Naive B cell (primary cell): ENCODE results near the gene IL1RAPL1. TPM values are rescaled to one million over a fixed set of nuclear protein-coding genes. Genes with fewer than 3 reads are reported as not detected.

Source experiments
- ATAC-seq, 2 donors: fragments of 150-1000 bp; cut with Tn5 transposase; 2 replicates each; pipeline ENCODE4 v1.10.0; 2021; ENCODE audit warnings: low read depth in 2 of 2, mild to moderate bottlenecking in 2 of 2, moderate library complexity in 2 of 2
- DNase-seq: peaks from one replicate; pipeline ENCODE4 v3.0.0; 2022
- H3K27ac Mint-ChIP-seq, 6 donors: one replicate each; pipeline ENCODE4 v1.8.0; 2020 to 2022; ENCODE audit warnings: mild to moderate bottlenecking in 6 of 6, mixed read lengths in 6 of 6, moderate library complexity in 5 of 6, inconsistent platforms in 2 of 6
- H3K27me3 Mint-ChIP-seq, 3 donors: one replicate each; pipeline ENCODE4 v1.8.0; 2021 to 2022; ENCODE audit warnings: mixed read lengths in 3 of 3, mild to moderate bottlenecking in 1 of 3
- H3K36me3 Mint-ChIP-seq, 2 donors: one replicate each; pipeline ENCODE4 v1.8.0; 2020 to 2022; ENCODE audit warnings: mixed read lengths in 2 of 2, inconsistent platforms in 1 of 2, mild to moderate bottlenecking in 1 of 2
- H3K4me1 Mint-ChIP-seq, 3 donors: one replicate each; pipeline ENCODE4 v1.8.0; 2020 to 2022; ENCODE audit warnings: mixed read lengths in 3 of 3, inconsistent platforms in 1 of 3, mild to moderate bottlenecking in 1 of 3, moderate library complexity in 1 of 3
- H3K4me3 Mint-ChIP-seq, 8 donors: one replicate each; pipeline ENCODE4 v1.8.0; 2020 to 2022; ENCODE audit warnings: mild to moderate bottlenecking in 8 of 8, mixed read lengths in 8 of 8, moderate library complexity in 8 of 8, inconsistent platforms in 2 of 8
- H3K9me3 Mint-ChIP-seq, 7 donors: one replicate each; pipeline ENCODE4 v1.8.0; 2020 to 2022; ENCODE audit warnings: mixed read lengths in 7 of 7, mild to moderate bottlenecking in 5 of 7, inconsistent platforms in 2 of 7, moderate library complexity in 1 of 7
- polyA plus RNA-seq, 6 donors: library from polyadenylated mRNA; unstranded; fragments of 300-500 nt; fragmentation: Illumina TruSeq; gene quantifications; one replicate each; pipeline ENCODE4 v1.2.3, GENCODE V29; 2021; ENCODE audit warnings: low read depth in 6 of 6

IL1RAPL1 gene
- polyA plus RNA-seq, 6 donors from 2014 or later = not detected

GRCh38 chrX:29787656-29788055 lies 1200.4 kb downstream of the IL1RAPL1 start:
- no peaks in the 10 kb centered on the region for H3K27me3 Mint-ChIP-seq
- H3K9me3 Mint-ChIP-seq = peaks cover 0 to 3% (median 2%) of the 10 kb centered on the region in 7 donors
- H3K4me1 Mint-ChIP-seq = no peaks in the 10 kb centered on the region
- H3K27ac Mint-ChIP-seq = no peak overlapping the region
- H3K36me3 Mint-ChIP-seq = no peaks in the 10 kb centered on the region
- DNase-seq (no peak), ATAC-seq (no peak)
- no peak overlapping the region for H3K4me3 Mint-ChIP-seq

DNA sequence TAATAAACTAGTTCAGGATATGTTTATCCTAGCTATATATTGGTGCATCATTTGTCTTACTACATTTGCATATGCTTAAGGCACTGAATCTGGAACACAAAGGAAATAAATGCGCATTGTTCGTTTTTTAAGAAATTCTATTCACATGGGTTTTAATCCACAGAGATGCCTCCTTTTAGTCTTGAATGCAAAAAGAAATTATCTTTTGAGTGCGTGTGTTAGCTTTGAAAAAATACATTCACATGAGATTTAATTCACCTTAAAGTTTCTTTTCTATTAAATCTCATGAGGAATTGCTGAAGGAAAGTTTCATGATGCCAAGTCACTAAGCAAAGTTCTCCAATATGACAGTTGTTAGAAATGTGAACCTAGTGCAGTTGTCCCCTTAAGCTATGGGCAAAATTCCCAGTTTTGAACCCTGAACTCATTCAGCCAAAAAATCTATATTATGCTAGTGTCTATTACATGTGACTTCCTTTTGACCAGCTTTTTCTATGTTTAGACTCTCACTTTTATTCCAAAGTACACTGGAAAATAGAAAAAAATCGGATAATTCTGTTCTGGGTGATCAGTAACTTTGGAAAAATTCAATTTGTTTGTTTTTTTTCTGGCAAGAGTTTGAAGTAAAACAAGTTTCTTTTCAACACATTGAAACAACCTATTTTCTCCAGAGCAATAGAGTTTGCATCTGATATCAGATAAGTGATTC lies 1201.9 kb downstream of the IL1RAPL1 start:
- ATAC-seq (no peak), DNase-seq (no peak)
- Mint-ChIP-seq H3K9me3 (peaks cover 0 to 3% (median 0%) of the 10 kb centered on the region in 7 donors), H3K4me1 (no peaks in the 10 kb centered on the region), H3K27me3 (no peaks in the 10 kb centered on the region), H3K27ac (no peak overlapping the region), H3K4me3 (no peak overlapping the region), H3K36me3 (no peaks in the 10 kb centered on the region)

- Mint-ChIP-seq H3K4me1 (no peaks in the 10 kb centered on the region), H3K27ac (no peak overlapping the region)
- DNase-seq = no peak
These were observed 1205.1 kb downstream of the IL1RAPL1 start for GRCh38 chrX:29792335-29792734.

GRCh38 chrX:29797156-29797555 lies 1209.9 kb downstream of the IL1RAPL1 start:
- H3K4me1 Mint-ChIP-seq = no peaks in the 10 kb centered on the region
- ATAC-seq (no peak), DNase-seq (no peak)
- no peaks in the 10 kb centered on the region for H3K27me3 Mint-ChIP-seq
- no peak overlapping the region for H3K4me3 Mint-ChIP-seq
- H3K27ac Mint-ChIP-seq = no peak overlapping the region
- peaks cover 0 to 3% (median 0%) of the 10 kb centered on the region in 7 donors for H3K9me3 Mint-ChIP-seq
- H3K36me3 Mint-ChIP-seq = no peaks in the 10 kb centered on the region

More at GRCh38 chrX:29792335-29792734, 1205.1 kb downstream of the IL1RAPL1 start:
- H3K4me3 Mint-ChIP-seq = no peak overlapping the region
- H3K27me3 Mint-ChIP-seq = no peaks in the 10 kb centered on the region
- no peak for ATAC-seq
- H3K36me3 Mint-ChIP-seq = no peaks in the 10 kb centered on the region
- H3K9me3 Mint-ChIP-seq = peaks cover 0 to 2% (median 0%) of the 10 kb centered on the region in 7 donors

DNA sequence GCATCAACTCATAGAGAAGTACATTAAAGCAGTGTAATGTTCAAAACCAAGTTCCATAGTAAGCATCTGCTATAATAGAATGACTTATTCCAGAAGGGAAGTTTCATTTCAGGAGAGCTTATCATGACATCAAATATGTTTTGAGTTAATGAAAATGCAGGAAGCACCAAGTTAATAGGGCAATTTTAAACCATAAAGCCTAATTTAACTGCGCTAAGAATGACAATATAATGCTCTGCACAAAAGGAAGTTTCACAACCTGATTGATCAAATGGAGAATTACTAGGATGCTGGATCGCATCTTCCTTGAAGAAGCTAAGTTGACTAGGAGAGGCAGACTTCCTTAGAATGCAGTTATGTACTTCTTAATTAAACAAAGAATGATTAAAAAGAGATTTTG lies 1211.2 kb downstream of the IL1RAPL1 start:
- no peaks in the 10 kb centered on the region for H3K27me3 Mint-ChIP-seq
- ATAC-seq (no peak), DNase-seq (no peak)
- no peaks in the 10 kb centered on the region for H3K4me1 Mint-ChIP-seq
- no peak overlapping the region for H3K27ac Mint-ChIP-seq
- no peak overlapping the region for H3K4me3 Mint-ChIP-seq
- no peaks in the 10 kb centered on the region for H3K36me3 Mint-ChIP-seq
- H3K9me3 Mint-ChIP-seq = peaks cover 0 to 3% (median 0%) of the 10 kb centered on the region in 7 donors

DNA sequence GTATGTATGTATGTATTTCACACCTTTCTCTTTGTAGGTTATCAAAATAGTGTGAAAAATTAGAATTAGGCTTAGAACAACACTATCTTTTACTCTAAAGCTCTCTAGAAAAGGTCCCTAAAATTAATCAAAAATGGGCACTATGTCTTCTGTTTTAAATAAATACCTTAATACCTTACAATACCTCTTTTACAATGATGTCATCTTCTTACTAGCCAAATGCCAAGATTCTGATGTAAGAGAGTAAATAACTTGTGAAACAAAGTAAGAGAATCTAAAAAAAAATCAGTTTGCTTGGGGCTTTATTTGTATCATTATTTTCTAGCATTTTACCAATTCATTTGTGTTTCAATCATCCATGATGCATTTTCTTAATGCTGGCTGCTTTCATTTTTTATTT lies 1225.9 kb downstream of the IL1RAPL1 start:
- H3K4me1 Mint-ChIP-seq = no peaks in the 10 kb centered on the region
- H3K9me3 Mint-ChIP-seq = peaks cover 0 to 8% (median 0%) of the 10 kb centered on the region in 7 donors
- no peak overlapping the region for H3K4me3 Mint-ChIP-seq
- ATAC-seq (no peak), DNase-seq (no peak)
- no peaks in the 10 kb centered on the region for H3K27me3 Mint-ChIP-seq
- no peak overlapping the region for H3K27ac Mint-ChIP-seq
- H3K36me3 Mint-ChIP-seq = no peaks in the 10 kb centered on the region

DNA sequence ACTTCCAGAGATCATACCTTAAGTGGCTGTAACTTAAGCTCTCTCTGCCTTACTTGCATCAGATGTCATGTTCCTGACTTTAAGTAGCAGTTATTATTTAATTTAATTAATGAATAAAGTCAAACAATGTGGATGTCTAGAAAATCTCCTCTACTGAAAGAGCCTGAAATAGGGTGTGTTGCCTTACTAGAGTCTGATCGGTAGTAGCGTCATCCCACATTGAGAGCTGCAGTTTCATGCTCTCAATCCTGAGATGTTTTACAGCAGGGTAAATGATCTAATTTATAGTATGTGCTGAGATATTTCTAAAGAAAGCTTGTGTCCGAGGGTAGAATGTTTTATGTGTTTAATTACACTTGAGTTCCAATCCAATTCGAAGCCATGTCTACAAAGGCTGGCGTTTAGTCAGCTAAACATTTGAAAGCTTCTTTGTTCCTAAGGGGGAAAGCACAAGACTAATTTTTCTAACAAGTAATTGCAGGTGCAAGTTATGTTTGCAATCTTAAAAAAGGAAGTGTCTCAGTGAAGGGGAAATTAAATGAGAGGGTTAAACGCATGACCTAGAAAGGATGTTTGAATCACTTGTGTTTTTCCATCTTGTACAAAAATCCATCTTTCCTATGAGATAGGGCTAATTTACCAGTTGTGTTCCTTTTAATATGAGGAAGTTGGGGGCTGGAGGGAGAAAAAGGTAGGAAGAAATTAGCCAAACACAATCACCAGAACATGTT lies 1237.1 kb downstream of the IL1RAPL1 start:
- no peak overlapping the region for H3K4me3 Mint-ChIP-seq
- peaks cover 0 to 6% (median 0%) of the 10 kb centered on the region in 3 donors for H3K4me1 Mint-ChIP-seq
- peaks cover 0 to 4% (median 0%) of the 10 kb centered on the region in 7 donors for H3K9me3 Mint-ChIP-seq
- ATAC-seq = no peak
- H3K27me3 Mint-ChIP-seq = peaks cover 0 to 3% (median 0%) of the 10 kb centered on the region in 3 donors
- no peak for DNase-seq
- no peak overlapping the region for H3K27ac Mint-ChIP-seq
- H3K36me3 Mint-ChIP-seq = no peaks in the 10 kb centered on the region

- no peak overlapping the region for H3K4me3 Mint-ChIP-seq
- no peak for ATAC-seq
- H3K4me1 Mint-ChIP-seq = peaks cover 0 to 6% (median 0%) of the 10 kb centered on the region in 3 donors
- peaks cover 0 to 4% (median 1%) of the 10 kb centered on the region in 7 donors for H3K9me3 Mint-ChIP-seq
- H3K27me3 Mint-ChIP-seq = peaks cover 0 to 3% (median 0%) of the 10 kb centered on the region in 3 donors
- H3K27ac Mint-ChIP-seq = no peak overlapping the region
- no peaks in the 10 kb centered on the region for H3K36me3 Mint-ChIP-seq
- no peak for DNase-seq
These were observed 1239.5 kb downstream of the IL1RAPL1 start for GRCh38 chrX:29826742-29827141.

GRCh38 chrX:29834311-29834710 lies 1247.1 kb downstream of the IL1RAPL1 start:
- H3K4me3 Mint-ChIP-seq = no peak overlapping the region
- peaks cover 0 to 2% (median 0%) of the 10 kb centered on the region in 7 donors for H3K9me3 Mint-ChIP-seq
- H3K36me3 Mint-ChIP-seq = no peaks in the 10 kb centered on the region
- ATAC-seq (no peak), DNase-seq (no peak)
- no peak overlapping the region for H3K27ac Mint-ChIP-seq
- no peaks in the 10 kb centered on the region for H3K27me3 Mint-ChIP-seq
- no peaks in the 10 kb centered on the region for H3K4me1 Mint-ChIP-seq

- DNase-seq (no peak), ATAC-seq (no peak)
- H3K27ac Mint-ChIP-seq = no peak overlapping the region
- no peak overlapping the region for H3K4me3 Mint-ChIP-seq
- no peaks in the 10 kb centered on the region for H3K27me3 Mint-ChIP-seq
- H3K36me3 Mint-ChIP-seq = no peaks in the 10 kb centered on the region
- no peaks in the 10 kb centered on the region for H3K4me1 Mint-ChIP-seq
- peaks cover 0 to 2% (median 0%) of the 10 kb centered on the region in 7 donors for H3K9me3 Mint-ChIP-seq
These were observed 1247.5 kb downstream of the IL1RAPL1 start for GRCh38 chrX:29834764-29835163.

DNA sequence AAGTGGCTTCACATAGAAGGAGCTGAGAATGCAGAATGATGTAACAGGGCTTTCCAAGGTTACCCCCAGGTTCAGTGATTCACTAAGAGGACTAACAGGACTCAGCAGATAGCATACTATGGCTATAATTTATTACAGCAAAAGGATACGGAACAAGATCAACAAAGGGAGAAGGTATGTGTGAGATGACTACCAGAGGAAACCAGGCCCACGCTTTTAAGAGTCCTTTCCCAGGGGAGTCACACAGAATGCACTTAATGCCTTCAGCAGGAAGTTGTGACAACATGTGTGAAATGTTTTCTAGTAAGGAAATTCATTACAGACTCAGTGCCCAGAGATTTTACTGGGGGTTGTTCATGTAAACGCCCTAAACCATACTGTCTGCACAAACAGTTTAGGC lies 1254.5 kb downstream of the IL1RAPL1 start:
- H3K4me3 Mint-ChIP-seq = no peak overlapping the region
- H3K27ac Mint-ChIP-seq = no peak overlapping the region
- no peaks in the 10 kb centered on the region for H3K36me3 Mint-ChIP-seq
- H3K9me3 Mint-ChIP-seq = peaks cover 0 to 16% (median 0%) of the 10 kb centered on the region in 7 donors
- peak in 1 of 2 donors; percentile 28 for ATAC-seq
- H3K4me1 Mint-ChIP-seq = no peaks in the 10 kb centered on the region
- no peaks in the 10 kb centered on the region for H3K27me3 Mint-ChIP-seq
- no peak for DNase-seq

GRCh38 chrX:29842552-29842951 lies 1255.3 kb downstream of the IL1RAPL1 start:
- no peaks in the 10 kb centered on the region for H3K36me3 Mint-ChIP-seq
- no peak for ATAC-seq
- H3K4me3 Mint-ChIP-seq = no peak overlapping the region
- no peaks in the 10 kb centered on the region for H3K27me3 Mint-ChIP-seq
- H3K9me3 Mint-ChIP-seq = peaks cover 0 to 16% (median 0%) of the 10 kb centered on the region in 7 donors
- DNase-seq = no peak
- no peaks in the 10 kb centered on the region for H3K4me1 Mint-ChIP-seq
- H3K27ac Mint-ChIP-seq = no peak overlapping the region

- Mint-ChIP-seq H3K4me3 (no peak overlapping the region), H3K9me3 (peaks cover 0 to 3% (median 0%) of the 10 kb centered on the region in 7 donors), H3K36me3 (no peaks in the 10 kb centered on the region), H3K27ac (no peak overlapping the region), H3K27me3 (no peaks in the 10 kb centered on the region), H3K4me1 (no peaks in the 10 kb centered on the region)
- DNase-seq (no peak), ATAC-seq (no peak)
These were observed 1264.8 kb downstream of the IL1RAPL1 start for GRCh38 chrX:29851857-29852605.
